ENCODE results near the gene PSMA8.
"Not testable (repeated sequence)": the region's sequence is repeated elsewhere in the genome, so short reads cannot be mapped to it uniquely, and the experiment has no call there.

The PSMA8 gene

DNA sequence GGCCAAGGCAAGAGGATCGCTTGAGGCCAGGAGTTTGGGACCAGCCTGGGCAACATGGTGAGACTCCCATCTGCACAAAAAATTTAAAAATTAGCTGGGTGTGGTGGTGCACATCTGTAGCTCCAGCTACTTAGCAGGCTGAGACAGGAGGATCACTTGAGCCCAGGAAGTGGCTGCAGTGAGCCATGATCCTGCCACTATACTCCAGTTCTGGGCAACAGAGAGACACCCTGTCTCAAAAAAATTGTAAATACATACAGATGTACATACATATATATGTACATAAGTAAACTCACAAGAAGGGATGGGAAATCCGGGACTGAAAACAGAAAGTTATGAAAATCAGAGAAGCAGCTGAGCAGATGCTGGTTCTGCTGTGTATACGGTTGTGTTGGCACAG is 62.9 kb downstream of the PSMA8 start:
- DNase-seq (ENCODE audit: low read depth, low spot score): no peak
- Histone ChIP-seq H3K36me3 (ENCODE audit: insufficient read depth, insufficient read length, low read length) (no peaks in the 10 kb centered on the region), H3K4me1 (ENCODE audit: insufficient read depth, insufficient read length) (no peaks in the 10 kb centered on the region), H3K27me3 (ENCODE audit: insufficient read depth, insufficient read length) (no peaks in the 10 kb centered on the region), H3K9me3 (ENCODE audit: insufficient read depth, low read length) (no peaks in the 10 kb centered on the region), H3K4me3 (ENCODE audit: insufficient read length, low read depth) (no peak overlapping the region), H3K9ac (ENCODE audit: insufficient read length, low read depth) (no peak overlapping the region)
- TF ChIP-seq ZNF274 (IDR thresholded peaks at IDR 0.05; ENCODE audit: low read depth, low read length) (no peak), YY1 (IDR thresholded peaks at IDR 0.05; ENCODE audit: insufficient read depth, insufficient read length) (no peak), SUZ12 (IDR thresholded peaks at IDR 0.05; ENCODE audit: extremely low read depth, insufficient read depth, insufficient read length) (no peak)

GRCh38 chr18:26202001-26202400 is 68.3 kb downstream of the PSMA8 start:
- H3K4me3 ChIP-seq (ENCODE audit: insufficient read length, low read depth); DNase-seq (ENCODE audit: low read depth, low spot score); H3K9me3 ChIP-seq (ENCODE audit: insufficient read depth, low read length); H3K27me3 ChIP-seq (ENCODE audit: insufficient read depth, insufficient read length); H3K4me1 ChIP-seq (ENCODE audit: insufficient read depth, insufficient read length); H3K36me3 ChIP-seq (ENCODE audit: insufficient read depth, insufficient read length, low read length); H3K9ac ChIP-seq (ENCODE audit: insufficient read length, low read depth): not testable (repeated sequence)

DNA sequence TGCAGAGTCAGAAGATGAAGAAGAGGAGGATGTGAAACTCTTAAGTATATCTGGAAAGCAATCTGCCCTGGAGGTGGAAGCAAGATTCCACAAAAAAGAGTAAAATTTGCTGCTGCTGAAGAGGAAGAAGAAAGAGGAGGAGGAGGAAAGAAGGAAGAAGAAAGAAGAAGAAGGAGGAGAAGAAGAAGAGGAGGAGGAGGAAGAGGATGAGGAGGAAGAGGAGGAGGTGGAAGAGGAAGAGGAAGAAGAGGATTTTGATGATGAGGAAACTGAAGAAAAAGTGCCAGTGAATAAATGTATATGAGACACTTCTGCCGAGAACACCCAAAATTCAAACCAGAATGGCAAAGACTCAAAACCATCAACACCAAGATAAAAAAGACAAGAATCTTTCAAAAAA is 71.6 kb downstream of the PSMA8 start:
- DNase-seq (ENCODE audit: low read depth, low spot score): no peak
- no peaks in the 10 kb centered on the region for H3K4me1 ChIP-seq (ENCODE audit: insufficient read depth, insufficient read length)

DNA sequence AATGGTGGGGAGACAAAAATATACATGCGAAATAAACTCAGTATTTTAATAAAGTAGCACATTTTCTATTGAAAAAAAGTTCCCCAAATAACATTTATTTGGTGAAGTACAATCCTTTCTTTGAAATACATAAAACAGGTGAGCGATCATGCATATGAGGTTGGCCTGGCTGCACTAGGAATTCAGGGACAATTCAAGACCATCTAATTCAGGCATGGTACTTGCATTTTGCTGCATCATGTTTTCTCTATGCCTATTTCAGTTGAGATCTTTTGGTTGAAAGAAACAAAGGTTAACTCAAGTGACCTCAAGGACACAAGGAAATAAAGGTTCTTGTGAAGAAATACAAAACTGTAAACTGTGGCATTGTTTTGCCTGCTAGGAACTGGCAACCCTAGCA is 72.8 kb downstream of the PSMA8 start:
- TF ChIP-seq ZNF274 (IDR thresholded peaks at IDR 0.05; ENCODE audit: low read depth, low read length): no peak
- TF ChIP-seq SUZ12 (IDR thresholded peaks at IDR 0.05; ENCODE audit: extremely low read depth, insufficient read depth, insufficient read length): no peak
- no peak for TF ChIP-seq YY1 (IDR thresholded peaks at IDR 0.05; ENCODE audit: insufficient read depth, insufficient read length)
- no peak for DNase-seq (ENCODE audit: low read depth, low spot score)
- no peaks in the 10 kb centered on the region for H3K27me3 ChIP-seq (ENCODE audit: insufficient read depth, insufficient read length)
- no peaks in the 10 kb centered on the region for H3K4me1 ChIP-seq (ENCODE audit: insufficient read depth, insufficient read length)
- H3K36me3 ChIP-seq (ENCODE audit: insufficient read depth, insufficient read length, low read length): no peaks in the 10 kb centered on the region
- H3K9ac ChIP-seq (ENCODE audit: insufficient read length, low read depth): no peak overlapping the region
- H3K4me3 ChIP-seq (ENCODE audit: insufficient read length, low read depth): no peak overlapping the region
- no peaks in the 10 kb centered on the region for H3K9me3 ChIP-seq (ENCODE audit: insufficient read depth, low read length)

More for the DNA sequence above, 71.6 kb downstream of the PSMA8 start:
- Histone ChIP-seq H3K9me3 (ENCODE audit: insufficient read depth, low read length) (no peaks in the 10 kb centered on the region), H3K27me3 (ENCODE audit: insufficient read depth, insufficient read length) (no peaks in the 10 kb centered on the region), H3K9ac (ENCODE audit: insufficient read length, low read depth) (no peak overlapping the region), H3K36me3 (ENCODE audit: insufficient read depth, insufficient read length, low read length) (no peaks in the 10 kb centered on the region), H3K4me3 (ENCODE audit: insufficient read length, low read depth) (no peak overlapping the region)
- TF ChIP-seq YY1 (IDR thresholded peaks at IDR 0.05; ENCODE audit: insufficient read depth, insufficient read length) (no peak), SUZ12 (IDR thresholded peaks at IDR 0.05; ENCODE audit: extremely low read depth, insufficient read depth, insufficient read length) (no peak), ZNF274 (IDR thresholded peaks at IDR 0.05; ENCODE audit: low read depth, low read length) (no peak)

DNA sequence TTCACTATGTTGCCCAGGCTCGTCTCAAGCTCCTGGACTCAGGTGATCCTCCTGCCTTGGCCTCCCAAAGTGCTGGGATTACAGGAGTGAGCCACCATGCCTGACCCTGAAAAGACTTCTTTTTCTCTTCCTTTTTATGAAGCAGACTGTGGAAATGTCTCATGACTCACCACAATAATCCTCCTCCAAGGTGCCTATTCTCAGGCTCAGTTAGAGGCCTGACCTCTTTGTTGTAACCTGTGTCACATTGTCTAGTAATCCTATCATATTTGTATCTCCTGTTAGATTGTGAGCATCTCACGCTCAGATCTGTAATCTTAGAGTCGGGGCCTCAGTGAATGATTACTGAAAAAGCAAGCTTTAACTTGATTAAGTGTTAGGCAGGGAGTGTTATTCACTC is 74.3 kb downstream of the PSMA8 start:
- Histone ChIP-seq H3K36me3 (ENCODE audit: insufficient read depth, insufficient read length, low read length) (no peaks in the 10 kb centered on the region), H3K4me1 (ENCODE audit: insufficient read depth, insufficient read length) (no peaks in the 10 kb centered on the region), H3K9ac (ENCODE audit: insufficient read length, low read depth) (no peak overlapping the region), H3K27me3 (ENCODE audit: insufficient read depth, insufficient read length) (no peaks in the 10 kb centered on the region), H3K4me3 (ENCODE audit: insufficient read length, low read depth) (no peak overlapping the region), H3K9me3 (ENCODE audit: insufficient read depth, low read length) (no peaks in the 10 kb centered on the region)
- TF ChIP-seq ZNF274 (IDR thresholded peaks at IDR 0.05; ENCODE audit: low read depth, low read length) (no peak), SUZ12 (IDR thresholded peaks at IDR 0.05; ENCODE audit: extremely low read depth, insufficient read depth, insufficient read length) (no peak), YY1 (IDR thresholded peaks at IDR 0.05; ENCODE audit: insufficient read depth, insufficient read length) (no peak)
- DNase-seq (ENCODE audit: low read depth, low spot score): no peak

- TF ChIP-seq ZNF274 (IDR thresholded peaks at IDR 0.05; ENCODE audit: low read depth, low read length) (no peak), SUZ12 (IDR thresholded peaks at IDR 0.05; ENCODE audit: extremely low read depth, insufficient read depth, insufficient read length) (no peak), YY1 (IDR thresholded peaks at IDR 0.05; ENCODE audit: insufficient read depth, insufficient read length) (no peak)
- H3K36me3 ChIP-seq (ENCODE audit: insufficient read depth, insufficient read length, low read length): no peaks in the 10 kb centered on the region
- H3K4me3 ChIP-seq (ENCODE audit: insufficient read length, low read depth): no peak overlapping the region
- DNase-seq (ENCODE audit: low read depth, low spot score): no peak
- H3K27me3 ChIP-seq (ENCODE audit: insufficient read depth, insufficient read length): no peaks in the 10 kb centered on the region
- no peak overlapping the region for H3K9ac ChIP-seq (ENCODE audit: insufficient read length, low read depth)
- H3K4me1 ChIP-seq (ENCODE audit: insufficient read depth, insufficient read length): no peaks in the 10 kb centered on the region
- H3K9me3 ChIP-seq (ENCODE audit: insufficient read depth, low read length): no peaks in the 10 kb centered on the region
Observed at GRCh38 chr18:26208977-26209376, 75.3 kb downstream of the PSMA8 start.

DNA sequence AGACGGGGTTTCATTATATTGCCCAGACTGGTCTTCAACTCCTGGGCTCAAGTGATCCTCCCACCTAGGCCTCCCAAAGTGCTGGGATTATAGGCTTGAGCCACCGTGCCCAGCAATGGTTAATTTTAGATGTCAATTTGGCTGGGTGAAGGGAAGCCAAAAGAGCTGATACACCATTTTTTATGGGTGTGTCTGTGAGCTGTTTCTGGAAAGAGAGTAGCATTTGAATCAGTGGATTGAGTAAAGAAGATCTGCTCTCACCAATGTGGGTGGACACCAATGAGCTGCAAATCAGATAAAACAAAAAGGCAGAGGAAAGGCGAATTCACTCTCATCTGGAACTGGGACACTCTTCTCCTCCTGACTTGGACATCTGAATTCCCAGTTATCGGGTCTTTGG is 76.5 kb downstream of the PSMA8 start:
- no peaks in the 10 kb centered on the region for H3K36me3 ChIP-seq (ENCODE audit: insufficient read depth, insufficient read length, low read length)
- TF ChIP-seq YY1 (IDR thresholded peaks at IDR 0.05; ENCODE audit: insufficient read depth, insufficient read length): no peak
- no peak for TF ChIP-seq ZNF274 (IDR thresholded peaks at IDR 0.05; ENCODE audit: low read depth, low read length)
- TF ChIP-seq SUZ12 (IDR thresholded peaks at IDR 0.05; ENCODE audit: extremely low read depth, insufficient read depth, insufficient read length): no peak

More for the DNA sequence above, 76.5 kb downstream of the PSMA8 start:
- DNase-seq (ENCODE audit: low read depth, low spot score): no peak
- Histone ChIP-seq H3K9ac (ENCODE audit: insufficient read length, low read depth) (no peak overlapping the region), H3K4me3 (ENCODE audit: insufficient read length, low read depth) (no peak overlapping the region), H3K9me3 (ENCODE audit: insufficient read depth, low read length) (no peaks in the 10 kb centered on the region), H3K27me3 (ENCODE audit: insufficient read depth, insufficient read length) (no peaks in the 10 kb centered on the region), H3K4me1 (ENCODE audit: insufficient read depth, insufficient read length) (no peaks in the 10 kb centered on the region)
